IMR-90 (cell line): ENCODE results near the gene ERLIN1. TPM values are rescaled to one million over a fixed set of nuclear protein-coding genes. Genes with fewer than 3 reads are reported as not detected.

Experiments used
- ATAC-seq: fragments of 200-7000 bp; cut with Tn5 transposase; 2 replicates; pipeline ENCODE4 v1.9.1; 2020; ENCODE audit warnings: low read depth, mild to moderate bottlenecking, moderate library complexity
- BruUV-seq: library from RNA; stranded (reverse); fragments of 400-500 nt; replicated peaks from 2 replicates; lab custom pipeline; 2021; lab: Mats Ljungman, UMichigan
- CTCF ChIA-PET: fragments of 300-600 bp; formaldehyde crosslinking; extraction: SDS; loops from one replicate; lab custom pipeline; 2021; ENCODE audit warnings: antibody characterized with exemption; lab: Yijun Ruan, JAX
- POLR2A ChIA-PET: fragments of 300-600 bp; sonication (Branson Sonifier 250); formaldehyde crosslinking; loops from one replicate; lab custom pipeline; 2022; ENCODE audit warnings: antibody characterized with exemption; ENCODE audit not compliant: unreplicated experiment; lab: Charles Lee
- DNase-seq: peaks from one replicate; pipeline ENCODE4 v3.0.0; 2013
- H2AFZ ChIP-seq: replicated peaks from 2 replicates; pipeline ENCODE3; 2013; ENCODE audit warnings: low read length, mild to moderate bottlenecking; ENCODE audit not compliant: poor library complexity
- H2AK5ac ChIP-seq: 2 replicates; pipeline ENCODE4 v1.6.1; 2013; ENCODE audit warnings: low read depth, low read length, inconsistent platforms
- H2AK9ac ChIP-seq: replicated peaks from 2 replicates; pipeline ENCODE3; 2013; ENCODE audit warnings: mild to moderate bottlenecking, low read depth, low read length, moderate library complexity; ENCODE audit not compliant: poor library complexity
- H2BK120ac ChIP-seq: 2 replicates; pipeline ENCODE4 v1.6.1; 2013; ENCODE audit warnings: low read depth, low read length, inconsistent platforms
- H2BK15ac ChIP-seq: 3 replicates; pipeline ENCODE4 v1.6.1; 2013; ENCODE audit warnings: low read depth, low read length, inconsistent platforms
- H2BK20ac ChIP-seq: 2 replicates; pipeline ENCODE4 v1.6.1; 2013; ENCODE audit warnings: low read depth, mild to moderate bottlenecking, inconsistent platforms, low read length, moderate library complexity
- H2BK5ac ChIP-seq: 2 replicates; pipeline ENCODE4 v1.6.1; 2013; ENCODE audit warnings: mild to moderate bottlenecking, low read depth, low read length, inconsistent platforms; ENCODE audit not compliant: poor library complexity, severe bottlenecking
- H3K14ac ChIP-seq: replicated peaks from 2 replicates; pipeline ENCODE4 v1.6.1; 2013; ENCODE audit warnings: low read depth, low read length, inconsistent platforms
- H3K18ac ChIP-seq: 2 replicates; pipeline ENCODE4 v1.6.1; 2013; ENCODE audit warnings: low read depth, low read length, control low read depth
- H3K23ac ChIP-seq: 2 replicates; pipeline ENCODE4 v1.6.1; 2013; ENCODE audit warnings: low read depth, low read length, inconsistent platforms
- H3K27ac ChIP-seq: 2 replicates; pipeline ENCODE4 v1.5.1; 2013; ENCODE audit warnings: mild to moderate bottlenecking, control low read depth, low read length; ENCODE audit not compliant: insufficient read depth
- H3K27me3 ChIP-seq: 2 replicates; pipeline ENCODE4 v1.6.1; 2013; ENCODE audit warnings: low read length; ENCODE audit not compliant: control insufficient read depth, insufficient read depth
- H3K36me3 ChIP-seq: 2 replicates; pipeline ENCODE4 v1.6.1; 2013; ENCODE audit warnings: low read length, mixed read lengths; ENCODE audit not compliant: control insufficient read depth, insufficient read depth
- H3K4ac ChIP-seq: 2 replicates; pipeline ENCODE4 v1.6.1; 2013; ENCODE audit warnings: low read depth, low read length, inconsistent platforms
- H3K4me1 ChIP-seq: 2 replicates; pipeline ENCODE4 v1.6.1; 2013; ENCODE audit warnings: low read length, mixed read lengths; ENCODE audit not compliant: control insufficient read depth, insufficient read depth
- H3K4me2 ChIP-seq: 2 replicates; pipeline ENCODE4 v1.6.1; 2013; ENCODE audit warnings: low read depth, mild to moderate bottlenecking, control low read depth, low read length, moderate library complexity
- H3K4me3 ChIP-seq: 2 replicates; pipeline ENCODE4 v1.5.1; 2013; ENCODE audit warnings: low read depth, mild to moderate bottlenecking, control low read depth, low read length, moderate library complexity; ENCODE audit not compliant: insufficient read depth
- H3K56ac ChIP-seq: 2 replicates; pipeline ENCODE4 v1.6.1; 2013; ENCODE audit warnings: low read length, inconsistent platforms; ENCODE audit not compliant: insufficient read depth; ENCODE audit errors: extremely low read depth
- H3K79me1 ChIP-seq, 2 experiments: 2 replicates each; pipeline ENCODE4 v1.6.1; 2013; ENCODE audit warnings: low read length in 2 of 2, inconsistent platforms in 1 of 2, low read depth in 1 of 2
- H3K9ac ChIP-seq: 2 replicates; pipeline ENCODE4 v1.6.1; 2013; ENCODE audit warnings: low read depth, low read length, control low read depth
- H3K9me1 ChIP-seq: 2 replicates; pipeline ENCODE4 v1.6.1; 2013; ENCODE audit warnings: low read length, inconsistent platforms; ENCODE audit not compliant: insufficient read depth
- H3K9me3 ChIP-seq: 2 replicates; pipeline ENCODE4 v1.6.1; 2013; ENCODE audit warnings: low read length; ENCODE audit not compliant: control insufficient read depth, insufficient read depth
- H4K20me1 ChIP-seq: 2 replicates; pipeline ENCODE4 v1.6.1; 2013; ENCODE audit warnings: low read length, inconsistent platforms; ENCODE audit not compliant: insufficient read depth
- H4K5ac ChIP-seq: 2 replicates; pipeline ENCODE4 v1.6.1; 2013; ENCODE audit warnings: mild to moderate bottlenecking, low read depth, low read length, control low read depth
- H4K8ac ChIP-seq, 2 experiments: 2 replicates each; pipeline ENCODE4 v1.6.1; 2013; ENCODE audit warnings: low read depth in 2 of 2, low read length in 2 of 2, control low read depth in 1 of 2, inconsistent platforms in 1 of 2
- H4K91ac ChIP-seq: 2 replicates; pipeline ENCODE4 v1.6.1; 2013; ENCODE audit warnings: low read depth, low read length, inconsistent platforms; ENCODE audit not compliant: insufficient read depth
- BHLHE40 ChIP-seq: fragments of 150-350 bp; IDR thresholded peaks from 2 replicates; pipeline ENCODE4 v1.6.1; 2016; ENCODE audit warnings: mild to moderate bottlenecking, low read depth, low read length
- CEBPB ChIP-seq: IDR thresholded peaks from 2 replicates; pipeline ENCODE4 v1.6.1; 2012; ENCODE audit warnings: low read depth, low read length, improper control_type of control experiment
- CHD1 ChIP-seq: IDR thresholded peaks from 2 replicates; pipeline ENCODE4 v1.6.1; 2012; ENCODE audit warnings: low read depth, low read length, improper control_type of control experiment
- FOS ChIP-seq: fragments of 150-350 bp; IDR thresholded peaks from 2 replicates; pipeline ENCODE4 v1.6.1; 2016; ENCODE audit warnings: low read depth, low read length
- MAFK ChIP-seq: IDR thresholded peaks from 2 replicates; pipeline ENCODE4 v1.6.1; 2012; ENCODE audit warnings: low read depth, low read length, improper control_type of control experiment
- MAZ ChIP-seq: IDR thresholded peaks from 2 replicates; pipeline ENCODE4 v1.6.1; 2012; ENCODE audit warnings: low read depth, mild to moderate bottlenecking, low read length, improper control_type of control experiment, moderate library complexity, borderline replicate concordance
- MXI1 ChIP-seq: IDR thresholded peaks from 2 replicates; pipeline ENCODE4 v1.6.1; 2012; ENCODE audit warnings: low read depth, mild to moderate bottlenecking, low read length, moderate library complexity, borderline replicate concordance
- NFE2L2 ChIP-seq: fragments of 150-350 bp; IDR thresholded peaks from 2 replicates; pipeline ENCODE4 v1.6.1; 2016; ENCODE audit warnings: low read depth, mild to moderate bottlenecking, low read length
- POLR2A ChIP-seq: IDR thresholded peaks from 2 replicates; pipeline ENCODE4 v1.6.1; 2012; ENCODE audit warnings: mild to moderate bottlenecking, low read depth, low read length
- RAD21 ChIP-seq: IDR thresholded peaks from 2 replicates; pipeline ENCODE4 v1.6.1; 2012; ENCODE audit warnings: low read length, improper control_type of control experiment
- RCOR1 ChIP-seq: IDR thresholded peaks from 2 replicates; pipeline ENCODE4 v1.6.1; 2012; ENCODE audit warnings: mild to moderate bottlenecking, low read length, improper control_type of control experiment; ENCODE audit not compliant: insufficient replicate concordance
- RFX5 ChIP-seq: IDR thresholded peaks from 2 replicates; pipeline ENCODE4 v1.8.0; 2012; ENCODE audit warnings: low read depth, mild to moderate bottlenecking, low read length, moderate library complexity
- SMC3 ChIP-seq: fragments of 150-350 bp; IDR thresholded peaks from 2 replicates; pipeline ENCODE4 v1.6.1; 2016; ENCODE audit warnings: low read depth, mild to moderate bottlenecking, antibody characterized with exemption, low read length, moderate library complexity
- WGBS, 2 experiments: methylation state at CpG; one replicate each; pipeline versions ENCODE4 v1.1.5 to v1.1.7; 2013; ENCODE audit warnings: missing lambda C conversion rate in 2 of 2; ENCODE audit not compliant: insufficient read length in 1 of 2; ENCODE audit errors: extremely low coverage in 2 of 2; 5-methylcytosine and 5-hydroxymethylcytosine counted together
- dilution Hi-C: fragments of 300-500 bp; cut with HindIII; formaldehyde crosslinking; loops from one replicate; pipeline ENCODE4 v1.14.3; 2018; ENCODE audit warnings: low sequenced_read_pairs; ENCODE audit not compliant: unreplicated experiment
- in situ Hi-C: fragments of 300-500 bp; cut with MboI; formaldehyde crosslinking; loops from 3 replicates; pipeline ENCODE4 v1.14.3; 2019; ENCODE audit warnings: low sequenced_read_pairs, inconsistent platforms, mixed read lengths
- intact Hi-C: fragments of 100-400 bp; cut with micrococcal nuclease; formaldehyde crosslinking; loops from 2 replicates; pipeline ENCODE4 v1.10.0; 2022
- polyA plus RNA-seq, 3 experiments: library from polyadenylated mRNA; depleted of rRNA; stranded (reverse); fragments of >200 nt; gene quantifications; 2 replicates each; pipeline ENCODE4 v1.2.3, GENCODE V29; 2012; ENCODE audit warnings: low replicate concordance in 1 of 3
- total RNA-seq: library from RNA; depleted of rRNA; stranded (reverse); fragments of >200 nt; gene quantifications from 2 replicates; pipeline ENCODE4 v1.2.3, GENCODE V29; 2012
- TF ChIP-seq, protein P1 (sequence below): fragments of 150-350 bp; IDR thresholded peaks from 2 replicates; pipeline ENCODE4 v1.6.1; 2016; ENCODE audit warnings: low read depth, mild to moderate bottlenecking, low read length, moderate library complexity, borderline replicate concordance
- TF ChIP-seq, protein P2 (sequence below): conservative IDR thresholded peaks from 2 replicates; pipeline ENCODE4 v1.5.1; 2012; ENCODE audit warnings: mild to moderate bottlenecking, low read depth, low read length, improper control_type of control experiment

ERLIN1 gene
- total and polyA plus RNA-seq, 2 of the 4 experiments (the other 2 are of a cell fraction) = 31.5 to 33.9 TPM

DNA sequence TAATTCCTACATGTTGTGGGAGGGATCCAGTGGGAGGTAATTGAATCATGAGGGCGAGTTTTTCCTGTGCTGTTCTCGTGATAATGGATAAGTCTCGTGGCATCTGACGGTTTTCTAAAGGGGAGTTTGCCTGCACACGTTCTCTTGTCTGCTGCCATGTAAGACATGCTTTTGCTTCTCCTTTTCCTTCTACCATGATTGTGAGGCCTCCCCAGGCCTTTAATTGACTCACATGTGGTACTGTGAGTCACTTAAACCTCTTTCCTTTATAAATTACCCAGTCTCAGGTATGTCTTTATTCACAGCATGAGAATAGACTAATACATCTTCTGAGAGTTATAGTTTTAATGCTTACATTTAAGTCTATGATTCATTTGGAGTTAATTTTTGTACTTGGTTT is 81.5 kb downstream of the ERLIN1 start:
- H2BK15ac ChIP-seq = no peak overlapping the region
- no peak overlapping the region for H2AK9ac ChIP-seq
- no peak overlapping the region for H3K56ac ChIP-seq
- no peak overlapping the region for H4K8ac ChIP-seq
- no peak overlapping the region for H3K27ac ChIP-seq
- peaks cover 7% of the 10 kb centered on the region for H3K27me3 ChIP-seq
- H2AK5ac ChIP-seq = no peak overlapping the region
- H4K20me1 ChIP-seq = no peaks in the 10 kb centered on the region
- H3K14ac ChIP-seq = no peak overlapping the region
- no peak overlapping the region for H2BK120ac ChIP-seq
- no peaks in the 10 kb centered on the region for H3K9me3 ChIP-seq
- POLR2A ChIA-PET = no interaction called here
- CTCF ChIA-PET = no interaction called here
- no peak overlapping the region for H4K5ac ChIP-seq
- no peak overlapping the region for H3K9ac ChIP-seq
- WGBS, 2 experiments = 67% methylated on average over 1 of the region's 5 CpGs; no CpG with 5 or more reads in 1 of the 2 experiments
- DNase-seq = no peak
- H2BK5ac ChIP-seq = no peak overlapping the region
- H4K91ac ChIP-seq = no peak overlapping the region
- ATAC-seq = no peak
- TF ChIP-seq RFX5 = no peak
- TF ChIP-seq RAD21 = no peak
- no peak for TF ChIP-seq FOS
- TF ChIP-seq BHLHE40 = no peak
- TF ChIP-seq, protein P1, sequence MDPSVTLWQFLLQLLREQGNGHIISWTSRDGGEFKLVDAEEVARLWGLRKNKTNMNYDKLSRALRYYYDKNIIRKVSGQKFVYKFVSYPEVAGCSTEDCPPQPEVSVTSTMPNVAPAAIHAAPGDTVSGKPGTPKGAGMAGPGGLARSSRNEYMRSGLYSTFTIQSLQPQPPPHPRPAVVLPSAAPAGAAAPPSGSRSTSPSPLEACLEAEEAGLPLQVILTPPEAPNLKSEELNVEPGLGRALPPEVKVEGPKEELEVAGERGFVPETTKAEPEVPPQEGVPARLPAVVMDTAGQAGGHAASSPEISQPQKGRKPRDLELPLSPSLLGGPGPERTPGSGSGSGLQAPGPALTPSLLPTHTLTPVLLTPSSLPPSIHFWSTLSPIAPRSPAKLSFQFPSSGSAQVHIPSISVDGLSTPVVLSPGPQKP = no peak
- TF ChIP-seq RCOR1 = no peak
- TF ChIP-seq POLR2A = no peak
- TF ChIP-seq SMC3 = no peak
- no peak for TF ChIP-seq MAZ
- TF ChIP-seq MXI1 = no peak
- no peak for TF ChIP-seq NFE2L2
- no peak for TF ChIP-seq MAFK
- TF ChIP-seq CHD1 = no peak
- TF ChIP-seq, protein P2, sequence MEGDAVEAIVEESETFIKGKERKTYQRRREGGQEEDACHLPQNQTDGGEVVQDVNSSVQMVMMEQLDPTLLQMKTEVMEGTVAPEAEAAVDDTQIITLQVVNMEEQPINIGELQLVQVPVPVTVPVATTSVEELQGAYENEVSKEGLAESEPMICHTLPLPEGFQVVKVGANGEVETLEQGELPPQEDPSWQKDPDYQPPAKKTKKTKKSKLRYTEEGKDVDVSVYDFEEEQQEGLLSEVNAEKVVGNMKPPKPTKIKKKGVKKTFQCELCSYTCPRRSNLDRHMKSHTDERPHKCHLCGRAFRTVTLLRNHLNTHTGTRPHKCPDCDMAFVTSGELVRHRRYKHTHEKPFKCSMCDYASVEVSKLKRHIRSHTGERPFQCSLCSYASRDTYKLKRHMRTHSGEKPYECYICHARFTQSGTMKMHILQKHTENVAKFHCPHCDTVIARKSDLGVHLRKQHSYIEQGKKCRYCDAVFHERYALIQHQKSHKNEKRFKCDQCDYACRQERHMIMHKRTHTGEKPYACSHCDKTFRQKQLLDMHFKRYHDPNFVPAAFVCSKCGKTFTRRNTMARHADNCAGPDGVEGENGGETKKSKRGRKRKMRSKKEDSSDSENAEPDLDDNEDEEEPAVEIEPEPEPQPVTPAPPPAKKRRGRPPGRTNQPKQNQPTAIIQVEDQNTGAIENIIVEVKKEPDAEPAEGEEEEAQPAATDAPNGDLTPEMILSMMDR = no peak
- no peak for TF ChIP-seq CEBPB
- H2BK20ac ChIP-seq = no peak overlapping the region
- in situ Hi-C loops (no loop called here), dilution Hi-C loops (no loop called here), intact Hi-C loops (no loop called here)
- no TSS peak for BruUV-seq
- H3K79me1 ChIP-seq = no peaks in the 10 kb centered on the region
- H3K36me3 ChIP-seq = no peaks in the 10 kb centered on the region
- H3K18ac ChIP-seq = no peak overlapping the region
- no peak overlapping the region for H3K4me2 ChIP-seq
- H3K4ac ChIP-seq = no peak overlapping the region
- no peak overlapping the region for H2AFZ ChIP-seq
- H3K4me3 ChIP-seq = no peak overlapping the region
- H3K23ac ChIP-seq = no peak overlapping the region
- H3K9me1 ChIP-seq = no peaks in the 10 kb centered on the region
- H3K4me1 ChIP-seq = no peaks in the 10 kb centered on the region
